HUES48 (cell line): ENCODE data around the gene SNRNP40.

Source experiments
- H3K27ac ChIP-seq: one replicate; pipeline ENCODE4 v1.7.0; 2013; ENCODE audit warnings: low read depth, low read length, inconsistent platforms
- H3K27me3 ChIP-seq: 2 replicates; pipeline ENCODE4 v1.6.1; 2013; ENCODE audit warnings: mild to moderate bottlenecking, low read length; ENCODE audit not compliant: control insufficient read depth, insufficient read depth
- H3K36me3 ChIP-seq: 2 replicates; pipeline ENCODE4 v1.6.1; 2013; ENCODE audit warnings: low read length; ENCODE audit not compliant: control insufficient read depth, insufficient read depth
- H3K4me1 ChIP-seq: 2 replicates; pipeline ENCODE4 v1.6.1; 2013; ENCODE audit warnings: mild to moderate bottlenecking, low read length; ENCODE audit not compliant: control insufficient read depth, insufficient read depth
- H3K4me3 ChIP-seq: 2 replicates; pipeline ENCODE4 v1.5.1; 2013; ENCODE audit warnings: mild to moderate bottlenecking, low read depth, low read length
- H3K9ac ChIP-seq: 2 replicates; pipeline ENCODE4 v1.6.1; 2013; ENCODE audit warnings: mild to moderate bottlenecking, low read depth, low read length, moderate library complexity
- H3K9me3 ChIP-seq: 2 replicates; pipeline ENCODE4 v1.6.1; 2013; ENCODE audit warnings: low read length; ENCODE audit not compliant: control insufficient read depth, insufficient read depth

SNRNP40 gene

GRCh38 chr1:31214316-31215064 lies 82.1 kb downstream of the SNRNP40 start:
- H3K27ac ChIP-seq = no peak overlapping the region
- H3K4me1 ChIP-seq = peaks cover 9% of the 10 kb centered on the region
- H3K9ac ChIP-seq = no peak overlapping the region
- H3K27me3 ChIP-seq = no peaks in the 10 kb centered on the region
- H3K9me3 ChIP-seq = no peaks in the 10 kb centered on the region
- H3K4me3 ChIP-seq = no peak overlapping the region
- no peaks in the 10 kb centered on the region for H3K36me3 ChIP-seq
